DOHH2 (cell line): Measurements from ENCODE around the gene COBLL1.

Experiments
- H3F3A ChIP-seq: fragments of 200-600 bp; sonication (generic), shearing (Covaris generic); 2 replicates; pipeline ENCODE4 v1.6.0; 2016; ENCODE audit warnings: antibody characterized with exemption, mild to moderate bottlenecking; ENCODE audit not compliant: control insufficient read depth, insufficient read depth
- H3K27ac ChIP-seq: fragments of 200-600 bp; sonication (generic); 2 replicates; pipeline ENCODE4 v1.5.1; 2014; ENCODE audit warnings: low read depth, mild to moderate bottlenecking, low read length, moderate library complexity
- H3K27me3 ChIP-seq: fragments of 200-600 bp; sonication (generic); 2 replicates; pipeline ENCODE4 v1.6.1; 2014; ENCODE audit warnings: mild to moderate bottlenecking, low read length, mixed read lengths; ENCODE audit not compliant: control insufficient read depth
- H3K36me3 ChIP-seq: fragments of 200-600 bp; sonication (generic); 2 replicates; pipeline ENCODE4 v1.6.1; 2014; ENCODE audit warnings: mild to moderate bottlenecking, low read length, moderate library complexity, mixed read lengths; ENCODE audit not compliant: control insufficient read depth
- H3K4me1 ChIP-seq: fragments of 200-600 bp; sonication (generic); 2 replicates; pipeline ENCODE4 v1.6.1; 2014; ENCODE audit warnings: mild to moderate bottlenecking, low read length, mixed read lengths; ENCODE audit not compliant: control insufficient read depth
- H3K4me2 ChIP-seq: fragments of 200-600 bp; sonication (generic); 2 replicates; pipeline ENCODE4 v1.6.0; 2014; ENCODE audit warnings: mild to moderate bottlenecking, low read length, moderate library complexity
- H3K4me3 ChIP-seq: fragments of 200-600 bp; sonication (generic); 2 replicates; pipeline ENCODE4 v1.5.1; 2014; ENCODE audit warnings: mild to moderate bottlenecking, low read length, mixed read lengths
- H3K79me2 ChIP-seq: fragments of 200-600 bp; sonication (generic); 2 replicates; pipeline ENCODE4 v1.6.1; 2014; ENCODE audit warnings: mild to moderate bottlenecking, low read length, mixed read lengths; ENCODE audit not compliant: control insufficient read depth
- H3K9me2 ChIP-seq: fragments of 200-600 bp; sonication (generic); replicated peaks from 2 replicates; pipeline ENCODE4 v1.6.1; 2014; ENCODE audit warnings: mild to moderate bottlenecking, low read length, mixed read lengths; ENCODE audit not compliant: control insufficient read depth
- H3K9me3 ChIP-seq: fragments of 200-600 bp; sonication (generic); 2 replicates; pipeline ENCODE4 v1.6.1; 2014; ENCODE audit warnings: antibody characterized with exemption, low read length, mixed read lengths; ENCODE audit not compliant: control insufficient read depth, insufficient read depth
- H4K20me1 ChIP-seq: fragments of 200-600 bp; sonication (generic); 2 replicates; pipeline ENCODE4 v1.6.0; 2014; ENCODE audit warnings: low read depth, mild to moderate bottlenecking, antibody characterized with exemption, low read length, moderate library complexity; ENCODE audit not compliant: control insufficient read depth, insufficient read depth
- CTCF ChIP-seq: fragments of 200-600 bp; sonication (generic); IDR thresholded peaks from one replicate; pipeline ENCODE4 v1.5.1; 2014; ENCODE audit warnings: antibody characterized with exemption, mild to moderate bottlenecking, low read depth, low read length; ENCODE audit not compliant: poor library complexity, severe bottlenecking
- EZH2phosphoT487 ChIP-seq: fragments of 200-600 bp; sonication (generic); IDR thresholded peaks from 2 replicates; pipeline ENCODE4 v1.6.1; 2017; ENCODE audit warnings: borderline replicate concordance, mild to moderate bottlenecking, antibody characterized with exemption, low read length, moderate library complexity, mixed read lengths

Gene COBLL1

GRCh38 chr2:164837807-164838206 is 3.8 kb downstream of the COBLL1 start:
- H3K27me3 ChIP-seq: peaks cover 12% of the 10 kb centered on the region
- peaks cover 11% of the 10 kb centered on the region for H3F3A ChIP-seq
- H3K27ac ChIP-seq: no peak overlapping the region
- peaks cover 48% of the 10 kb centered on the region for H3K4me1 ChIP-seq
- H3K79me2 ChIP-seq: peaks cover 3% of the 10 kb centered on the region; the same call in 1 of the 2 replicates
- TF ChIP-seq EZH2phosphoT487: no peak
- no peak for TF ChIP-seq CTCF
- H3K4me3 ChIP-seq: no peak overlapping the region
- H3K9me2 ChIP-seq: no peaks in the 10 kb centered on the region
- no peaks in the 10 kb centered on the region for H4K20me1 ChIP-seq
- H3K9me3 ChIP-seq: no peaks in the 10 kb centered on the region
- no peak overlapping the region for H3K4me2 ChIP-seq
- no peaks in the 10 kb centered on the region for H3K36me3 ChIP-seq

GRCh38 chr2:164836907-164837306 is 4.7 kb downstream of the COBLL1 start:
- Histone ChIP-seq H4K20me1 (no peaks in the 10 kb centered on the region), H3K36me3 (no peaks in the 10 kb centered on the region), H3K4me2 (no peak overlapping the region), H3K79me2 (peaks cover 4% of the 10 kb centered on the region; the same call in 1 of the 2 replicates), H3K9me2 (no peaks in the 10 kb centered on the region), H3K9me3 (no peaks in the 10 kb centered on the region), H3K27me3 (peaks cover 10% of the 10 kb centered on the region), H3F3A (peaks cover 11% of the 10 kb centered on the region), H3K4me1 (peaks cover 42% of the 10 kb centered on the region), H3K4me3 (no peak overlapping the region), H3K27ac (no peak overlapping the region)
- TF ChIP-seq EZH2phosphoT487: no peak
- TF ChIP-seq CTCF: no peak

GRCh38 chr2:164835302-164835701 is 6.3 kb downstream of the COBLL1 start:
- no peaks in the 10 kb centered on the region for H4K20me1 ChIP-seq
- peak overlapping the region; percentile 55; the same call in 1 of the 2 replicates for H3K4me2 ChIP-seq
- no peaks in the 10 kb centered on the region for H3K9me3 ChIP-seq
- TF ChIP-seq CTCF (no peak), EZH2phosphoT487 (no peak)
- H3K9me2 ChIP-seq: no peaks in the 10 kb centered on the region
- H3K36me3 ChIP-seq: no peaks in the 10 kb centered on the region
- peaks cover 11% of the 10 kb centered on the region for H3F3A ChIP-seq
- peaks cover 36% of the 10 kb centered on the region for H3K4me1 ChIP-seq
- H3K4me3 ChIP-seq: no peak overlapping the region
- peaks cover 4% of the 10 kb centered on the region for H3K27me3 ChIP-seq
- H3K27ac ChIP-seq: no peak overlapping the region
- H3K79me2 ChIP-seq: peaks cover 5% of the 10 kb centered on the region; the same call in 1 of the 2 replicates

GRCh38 chr2:164831887-164832286 is 9.7 kb downstream of the COBLL1 start:
- Histone ChIP-seq H3K4me2 (no peak overlapping the region), H3K4me1 (peaks cover 31% of the 10 kb centered on the region), H3K79me2 (peaks cover 2% of the 10 kb centered on the region), H3K4me3 (no peak overlapping the region), H3K27ac (no peak overlapping the region), H4K20me1 (no peaks in the 10 kb centered on the region), H3K9me2 (no peaks in the 10 kb centered on the region), H3K27me3 (no peaks in the 10 kb centered on the region), H3K9me3 (no peaks in the 10 kb centered on the region), H3K36me3 (no peaks in the 10 kb centered on the region), H3F3A (peaks cover 3% of the 10 kb centered on the region; the same call in 1 of the 2 replicates)
- no peak for TF ChIP-seq CTCF
- no peak for TF ChIP-seq EZH2phosphoT487
